ENCODE measurements around the gene C2CD4D. TPM values are rescaled to one million over a fixed set of nuclear protein-coding genes. Genes with fewer than 3 reads are reported as not detected.

Gene C2CD4D
- total RNA-seq, 1 experiment from 2014 or later: 0.17 TPM

GRCh38 chr1:151823175-151823574 lies 16.4 kb downstream of the C2CD4D start:
- POLR2A ChIA-PET: no interaction called here

More at GRCh38 chr1:151823175-151823574, 16.4 kb downstream of the C2CD4D start:
- TF ChIP-seq MAX (IDR thresholded peaks at IDR 0.05): no peak
- TF ChIP-seq POLR2A (IDR thresholded peaks at IDR 0.05; ENCODE audit: borderline replicate concordance, extremely low read depth, insufficient read depth, insufficient read length): no peak
- TF ChIP-seq REST (IDR thresholded peaks at IDR 0.05; ENCODE audit: low read depth): no peak
- TF ChIP-seq RAD21 (IDR thresholded peaks at IDR 0.05; ENCODE audit: low read depth): no peak
- TF ChIP-seq ZNF274 (IDR thresholded peaks at IDR 0.05; ENCODE audit: low read depth, low read length): no peak
- no peak for TF ChIP-seq FOSL1 (IDR thresholded peaks at IDR 0.05; ENCODE audit: low read depth)
- no peak for TF ChIP-seq SRF (IDR thresholded peaks at IDR 0.05; ENCODE audit: low read depth)
- TF ChIP-seq POLR2AphosphoS5 (IDR thresholded peaks at IDR 0.05; ENCODE audit: low read depth, low read length): no peak
- no peak for TF ChIP-seq ZFX (IDR thresholded peaks at IDR 0.05)
- no peak for TF ChIP-seq SP1 (IDR thresholded peaks at IDR 0.05; ENCODE audit: low read depth)
- no peak for TF ChIP-seq TCF7L2 (IDR thresholded peaks at IDR 0.05; ENCODE audit: borderline replicate concordance, extremely low read depth, insufficient read depth, insufficient read length)
- TF ChIP-seq YY1 (IDR thresholded peaks at IDR 0.05; ENCODE audit: extremely low read depth, insufficient replicate concordance, low read depth, low read length): no peak
- no peak for TF ChIP-seq EZH2 (IDR thresholded peaks at IDR 0.05)
- no peak for TF ChIP-seq SIN3A (IDR thresholded peaks at IDR 0.05; ENCODE audit: low read depth)
- no peak for TF ChIP-seq EGR1 (IDR thresholded peaks at IDR 0.05; ENCODE audit: low read depth)
- no peak for TF ChIP-seq EZH2phosphoT487 (IDR thresholded peaks at IDR 0.05; ENCODE audit: borderline replicate concordance)
- TF ChIP-seq CEBPB (IDR thresholded peaks at IDR 0.05; ENCODE audit: low read depth): no peak
- TF ChIP-seq, protein P1, sequence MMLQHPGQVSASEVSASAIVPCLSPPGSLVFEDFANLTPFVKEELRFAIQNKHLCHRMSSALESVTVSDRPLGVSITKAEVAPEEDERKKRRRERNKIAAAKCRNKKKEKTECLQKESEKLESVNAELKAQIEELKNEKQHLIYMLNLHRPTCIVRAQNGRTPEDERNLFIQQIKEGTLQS (IDR thresholded peaks at IDR 0.05): no peak
- no peaks in the 10 kb centered on the region for H4K20me1 ChIP-seq (ENCODE audit: insufficient read depth)
- no peak overlapping the region for H3K27ac ChIP-seq (ENCODE audit: low read depth, low read length)
- peaks cover 5 to 10% of the 10 kb centered on the region in 2 experiments; a peak in 2 of 4 replicates for H3K4me1 ChIP-seq (ENCODE audit: control insufficient read depth in 1 of 2, insufficient read depth in 2 of 2, low read length in 2 of 2)
- no peaks in the 10 kb centered on the region for H3K79me2 ChIP-seq (ENCODE audit: insufficient read depth, low read length)
- H3K9me3 ChIP-seq (ENCODE audit: control insufficient read depth in 1 of 2, insufficient read depth in 1 of 2, low read depth in 1 of 2, low read length in 2 of 2): no peaks in the 10 kb centered on the region
- no peaks in the 10 kb centered on the region for H3K27me3 ChIP-seq (ENCODE audit: insufficient read depth, low read length)
- CTCF ChIA-PET: no interaction called here
- H2AFZ ChIP-seq (ENCODE audit: low read depth, low read length, poor library complexity, severe bottlenecking): no peak overlapping the region
- no peak for ATAC-seq
- H3K36me3 ChIP-seq (ENCODE audit: control insufficient read depth in 1 of 2, insufficient read depth in 2 of 2, low read length in 2 of 2): no peaks in the 10 kb centered on the region
- no peak overlapping the region for H3K4me3 ChIP-seq (replicated peaks in 1 of 2; ENCODE audit: low read depth in 1 of 2, low read length in 2 of 2)
- DNase-seq (ENCODE audit: low read depth, low spot score): no peak
- BruUV-seq (replicated peaks): no TSS peak
- no peak overlapping the region for H3K4me2 ChIP-seq (ENCODE audit: low read length)
- H3K9me2 ChIP-seq (ENCODE audit: insufficient read depth): no peaks in the 10 kb centered on the region
- intact Hi-C loops (cut with micrococcal nuclease): no loop called here
- RAD21 ChIA-PET (ENCODE audit: low non-redundant PET in 1 of 2, low total read pairs in 2 of 2, uncharacterized antibody in 2 of 2, unreplicated experiment in 2 of 2): no interaction called here
- no peak overlapping the region for H3K9ac ChIP-seq (ENCODE audit: low read length)
